Activated T-cell treated with anti-CD3 and anti-CD28 coated beads for 48 hours (primary cell): ENCODE measurements around the gene PTEN.
"Not testable (repeated sequence)": the region's sequence is repeated elsewhere in the genome, so short reads cannot be mapped to it uniquely, and the experiment has no call there.

ENCODE experiments used
- DNase-seq: peaks from one replicate; pipeline ENCODE4 v3.0.0-alpha.2; 2020; ENCODE audit warnings: low read depth

Gene PTEN

DNA sequence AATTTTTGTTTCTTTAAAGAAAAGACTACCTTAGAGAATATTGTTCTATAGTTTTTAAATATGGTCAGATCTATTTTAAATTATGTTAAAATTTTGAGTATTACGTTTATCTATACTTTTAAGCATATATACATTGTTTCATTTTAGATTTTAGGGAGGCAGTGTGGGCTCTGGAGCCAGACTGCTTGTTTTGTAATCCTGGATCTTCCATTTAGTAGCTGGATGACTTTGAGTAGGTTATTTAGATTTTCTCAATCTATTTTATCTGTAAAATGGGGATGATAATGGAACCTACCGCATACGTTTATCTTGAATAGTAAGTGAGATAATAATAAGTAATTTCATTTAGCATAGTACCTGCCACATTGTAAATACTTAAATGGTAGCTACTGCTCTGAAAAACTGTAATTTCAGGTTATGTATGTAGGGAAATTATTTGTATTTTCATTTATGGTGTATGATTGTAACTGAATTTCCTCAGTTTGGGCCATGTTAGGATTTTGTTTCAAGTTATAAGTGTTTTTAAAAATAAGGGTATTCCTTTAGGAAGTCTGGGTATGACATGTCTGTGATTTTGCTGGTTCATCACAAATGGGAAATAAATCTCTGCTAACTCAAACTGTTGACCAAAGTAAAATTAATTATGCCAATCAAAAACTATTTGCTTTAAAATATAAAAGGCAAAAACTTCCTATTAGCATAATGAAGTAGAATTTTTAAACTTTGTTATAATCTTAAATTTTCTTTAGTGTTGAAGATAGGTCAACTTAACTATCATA, 6.5 kb downstream of the PTEN start:
- no peak for DNase-seq

DNA sequence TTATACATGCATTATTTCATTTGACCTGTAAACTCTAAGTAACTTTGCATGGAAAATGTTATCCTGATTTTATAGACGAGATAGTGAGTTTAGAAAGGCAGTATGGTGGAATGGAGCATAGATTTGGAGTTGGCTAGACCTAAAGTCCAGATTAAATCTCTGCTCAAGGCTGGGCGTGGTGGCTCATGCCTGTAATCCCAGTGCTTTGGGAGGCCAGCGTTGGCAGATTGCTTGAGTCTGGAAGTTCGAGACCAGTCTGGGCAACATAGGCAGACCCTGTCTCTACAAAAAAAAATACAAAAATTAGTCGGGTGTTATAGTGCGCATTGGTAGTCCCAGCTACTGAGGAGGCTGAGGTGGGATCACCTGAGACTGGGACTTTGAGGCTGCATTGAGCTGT, 9.4 kb downstream of the PTEN start:
- DNase-seq: no peak

DNA sequence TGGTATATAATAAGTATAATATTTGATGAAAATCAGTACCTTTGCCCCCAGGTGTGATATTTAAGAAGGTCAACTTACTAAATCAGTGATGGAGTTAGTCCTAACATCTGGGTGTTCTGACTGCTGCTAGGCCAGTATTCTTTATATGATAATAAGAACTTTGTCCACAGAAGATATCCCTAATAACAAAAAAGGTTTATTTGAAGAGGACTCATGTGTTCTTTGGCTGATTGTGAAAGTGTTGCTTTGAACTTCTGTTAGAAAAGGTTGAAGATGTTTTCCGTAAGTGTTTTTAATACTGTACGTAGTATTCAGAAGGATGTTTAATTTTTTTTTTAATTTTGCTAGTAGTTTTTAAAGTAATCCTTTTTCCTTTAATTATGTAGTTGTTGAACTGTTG, 10.2 kb downstream of the PTEN start:
- DNase-seq: no peak

GRCh38 chr10:87875929-87876571, 12.6 kb downstream of the PTEN start:
- DNase-seq: no peak

GRCh38 chr10:87878664-87879459, 15.4 kb downstream of the PTEN start:
- DNase-seq: no peak

DNA sequence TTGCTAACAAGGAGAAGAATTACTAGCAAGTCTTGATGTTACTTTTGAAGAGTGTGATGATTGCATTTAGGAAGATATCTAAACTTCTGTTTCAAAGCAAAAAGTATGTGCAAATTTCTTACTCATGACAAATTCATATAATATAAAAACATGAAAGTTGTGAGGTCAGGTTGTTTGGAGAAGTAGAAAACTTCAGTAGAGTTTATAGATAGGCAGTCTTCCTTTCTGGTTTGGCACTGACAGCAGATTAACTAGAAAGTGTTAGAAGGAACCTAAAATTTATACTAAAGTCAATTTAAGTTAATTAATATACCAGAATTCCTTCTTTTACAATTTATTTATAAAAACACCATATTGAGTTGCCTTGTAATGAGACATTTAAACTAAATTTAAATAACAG, 16.9 kb downstream of the PTEN start:
- no peak for DNase-seq

GRCh38 chr10:87881373-87882059, 18.1 kb downstream of the PTEN start:
- DNase-seq: not testable (repeated sequence)

DNA sequence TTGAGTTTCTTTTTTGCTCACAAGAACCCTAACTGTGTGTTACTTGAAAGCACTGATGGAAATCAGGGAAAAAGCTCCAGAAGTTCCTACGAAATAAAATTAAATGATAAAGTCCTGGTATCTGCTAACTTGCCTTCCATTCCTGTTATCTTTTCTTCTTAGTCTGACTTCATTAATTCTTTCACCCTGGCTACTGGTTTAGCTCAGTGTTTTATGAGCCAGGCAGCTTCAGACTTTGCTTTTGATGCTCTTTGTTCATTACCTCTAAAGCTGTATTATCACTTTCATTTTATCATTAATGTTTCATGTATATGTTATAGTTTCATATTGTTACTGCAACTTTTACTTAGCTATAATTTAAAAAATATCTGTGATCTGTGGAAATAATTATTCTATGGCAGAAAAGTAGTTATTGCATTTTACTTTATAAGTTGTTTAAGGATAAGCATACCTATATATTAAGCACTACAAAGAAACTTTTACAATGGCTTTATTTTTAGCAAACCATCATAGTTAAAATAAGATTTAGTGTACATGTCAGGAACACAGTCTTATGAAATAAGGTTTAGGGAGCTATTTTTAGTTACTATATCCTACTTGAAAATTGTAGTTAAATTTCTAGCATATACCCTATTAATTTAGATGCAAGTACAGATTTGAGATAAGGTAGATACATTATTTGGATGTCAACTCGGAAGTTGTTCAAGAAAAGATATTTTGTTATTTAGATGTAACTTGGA, 19.3 kb downstream of the PTEN start:
- no peak for DNase-seq

GRCh38 chr10:87886635-87887034, 23.2 kb downstream of the PTEN start:
- DNase-seq: no peak

DNA sequence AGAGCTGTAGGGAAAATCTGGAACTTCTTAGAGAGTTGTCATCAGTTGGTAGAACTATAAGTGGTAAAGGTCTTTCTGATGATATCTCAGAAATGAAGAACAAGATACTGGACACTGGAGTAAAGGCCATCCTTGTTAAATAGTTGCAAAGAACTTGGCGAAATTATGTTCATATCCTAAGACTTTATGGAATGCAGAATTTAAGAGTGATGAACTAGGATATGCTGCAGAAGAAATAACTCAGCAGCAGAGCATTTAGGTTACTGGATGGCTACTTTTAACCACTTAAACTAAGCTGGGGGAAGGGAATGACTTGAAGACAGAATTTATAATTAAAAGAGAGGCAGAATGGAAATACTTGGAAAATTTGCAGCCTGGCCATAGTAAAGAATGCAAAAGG, 23.7 kb downstream of the PTEN start:
- no peak for DNase-seq

GRCh38 chr10:87887548-87888289, 24.3 kb downstream of the PTEN start:
- DNase-seq: no peak

GRCh38 chr10:87895430-87895829, 32.0 kb downstream of the PTEN start:
- DNase-seq: no peak

DNA sequence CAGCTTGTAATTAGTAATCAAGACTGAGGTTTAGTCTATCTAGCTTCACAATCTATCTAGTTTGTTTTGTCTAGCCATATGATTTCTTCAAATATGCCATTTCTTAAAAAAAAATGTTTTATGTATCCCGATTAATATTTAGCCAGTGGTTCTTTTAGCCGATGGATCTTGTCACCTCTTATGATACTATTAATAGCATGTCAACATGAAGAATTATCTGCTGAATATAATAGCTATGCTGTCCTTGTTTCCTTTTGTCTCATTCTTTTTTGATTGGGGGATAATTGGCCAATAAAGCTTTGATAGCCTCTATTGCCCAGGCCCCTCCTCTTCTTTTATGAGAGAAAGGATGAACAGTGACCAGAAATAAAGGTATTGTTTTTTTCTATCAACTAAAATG, 32.8 kb downstream of the PTEN start:
- DNase-seq: no peak

DNA sequence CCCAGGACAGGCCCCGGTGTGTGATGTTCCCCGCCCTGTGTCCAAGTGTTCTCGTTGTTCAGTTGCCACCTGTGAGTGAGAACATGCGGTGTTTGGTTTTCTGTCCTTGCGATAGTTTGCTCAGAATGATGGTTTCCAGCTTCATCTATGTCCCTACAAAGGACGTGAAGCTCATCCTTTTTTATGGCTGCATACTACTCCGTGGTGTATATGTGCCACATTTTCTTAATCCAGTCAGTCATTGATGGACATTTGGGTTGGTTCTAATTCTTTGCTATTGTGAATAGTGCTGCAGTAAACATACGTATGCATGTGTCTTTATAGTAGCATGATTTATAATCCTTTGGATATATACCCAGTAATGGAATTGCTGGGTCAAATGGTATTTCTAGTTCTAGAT, 34.5 kb downstream of the PTEN start:
- not testable (repeated sequence) for DNase-seq

GRCh38 chr10:87903396-87903795, 40.0 kb downstream of the PTEN start:
- not testable (repeated sequence) for DNase-seq

DNA sequence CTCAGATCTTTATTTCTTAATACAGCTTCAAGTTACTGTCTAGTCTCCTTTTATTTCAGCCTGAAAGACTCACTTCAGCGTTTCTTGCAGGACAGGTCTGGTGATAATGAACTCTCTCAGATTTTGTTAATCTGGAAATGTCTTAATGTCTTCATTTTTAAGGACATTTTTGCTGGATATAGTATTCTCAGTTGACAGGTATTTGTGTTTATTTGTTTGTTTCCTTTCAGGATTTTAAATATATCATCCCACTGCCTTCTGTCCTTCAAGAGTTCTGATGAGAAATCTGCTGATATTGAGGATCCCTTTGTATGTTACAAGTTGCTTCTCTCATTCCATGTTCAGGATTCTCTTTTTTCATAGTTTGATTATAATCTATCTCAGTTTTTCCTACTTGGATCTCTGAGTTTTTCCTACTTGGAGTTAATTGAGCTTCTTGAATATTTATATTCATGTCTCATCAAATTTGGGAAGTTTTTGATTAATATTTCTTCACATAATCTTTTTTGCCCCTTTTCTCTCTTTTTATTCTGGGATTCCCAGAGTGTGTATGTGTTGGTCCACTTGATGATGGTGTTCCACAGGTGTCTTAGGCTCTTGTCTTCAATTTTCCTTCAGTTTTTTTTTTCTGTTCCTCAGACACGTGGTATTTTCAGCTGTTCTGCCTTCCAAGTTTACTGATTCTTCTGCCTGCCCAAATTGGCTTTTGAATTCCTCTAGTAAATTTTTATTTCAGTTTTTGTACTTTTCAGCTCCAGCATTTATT, 49.9 kb downstream of the PTEN start:
- no peak for DNase-seq

DNA sequence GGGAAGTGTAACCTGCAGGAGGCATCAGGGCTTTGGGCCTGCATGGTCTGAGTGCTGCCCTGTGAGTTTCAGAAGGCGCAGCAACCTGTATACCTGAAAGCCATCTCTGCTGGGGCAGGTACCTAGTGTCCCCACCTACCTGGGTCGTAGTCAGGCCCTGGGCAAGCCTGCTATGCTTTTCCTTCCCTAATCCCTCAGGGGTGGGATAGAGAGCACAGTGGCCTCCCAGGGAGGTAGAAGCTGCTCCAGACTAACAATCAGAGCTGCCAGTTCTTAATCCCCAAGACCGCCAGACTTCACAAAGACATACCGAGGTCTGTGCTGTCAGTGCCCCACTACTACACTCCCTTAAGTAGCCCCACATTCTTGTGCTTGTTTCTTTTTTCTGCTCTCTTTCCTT, 52.0 kb downstream of the PTEN start:
- no peak for DNase-seq

- DNase-seq: no peak
These were observed 52.6 kb downstream of the PTEN start for GRCh38 chr10:87915989-87916388.

- no peak for DNase-seq
These were observed 53.1 kb downstream of the PTEN start for GRCh38 chr10:87916515-87916914.

- no peak for DNase-seq
These were observed 54.9 kb downstream of the PTEN start for GRCh38 chr10:87918254-87918859.
